SK-N-SH treated with all-trans-retinoic acid at 6 μM for 48 hours (cell line): ENCODE measurements around the gene PEAR1.

ENCODE experiments used
- ATAC-seq: fragments of 200-7000 bp; cut with Tn5 transposase; 3 replicates; pipeline ENCODE4 v1.9.1; 2020; ENCODE audit warnings: mild to moderate bottlenecking, moderate library complexity
- ARNTL ChIP-seq: fragments of 450-650 bp; formaldehyde crosslinking; IDR thresholded peaks from 2 replicates; pipeline ENCODE4 v1.5.0; 2020; ENCODE audit warnings: low read depth, mild to moderate bottlenecking, moderate library complexity, borderline replicate concordance
- BACH2 ChIP-seq: fragments of 250-450 bp; sonication (Bioruptor Pico); IDR thresholded peaks from 2 replicates; pipeline ENCODE4 v1.9.0; 2021; ENCODE audit warnings: mild to moderate bottlenecking, borderline replicate concordance
- CSDC2 ChIP-seq: fragments of 250-450 bp; sonication (Bioruptor Pico); IDR thresholded peaks from 2 replicates; pipeline ENCODE4 v1.5.0; 2020; ENCODE audit warnings: mild to moderate bottlenecking, moderate library complexity
- ESRRG ChIP-seq: fragments of 250-450 bp; sonication (Bioruptor Pico); IDR thresholded peaks from 2 replicates; pipeline ENCODE4 v1.6.1; 2021; ENCODE audit warnings: mild to moderate bottlenecking
- GLIS3 ChIP-seq: fragments of 250-450 bp; sonication (Bioruptor Pico); IDR thresholded peaks from 2 replicates; pipeline ENCODE4 v1.5.0; 2020; ENCODE audit warnings: mild to moderate bottlenecking, moderate library complexity
- ISL1 ChIP-seq: fragments of 250-450 bp; sonication (Bioruptor Pico); IDR thresholded peaks from 2 replicates; pipeline ENCODE4 v2.1.2; 2022; ENCODE audit warnings: mild to moderate bottlenecking, moderate library complexity
- OSR1 ChIP-seq: fragments of 250-450 bp; sonication (Bioruptor Pico); IDR thresholded peaks from 2 replicates; pipeline ENCODE4 v1.8.0; 2022; ENCODE audit warnings: moderate library complexity, mild to moderate bottlenecking, inconsistent platforms
- PPARA ChIP-seq: fragments of 250-450 bp; sonication (Bioruptor Pico); IDR thresholded peaks from 2 replicates; pipeline ENCODE4 v1.5.0; 2020; ENCODE audit warnings: mild to moderate bottlenecking, borderline replicate concordance
- SNAI2 ChIP-seq: fragments of 250-450 bp; sonication (Bioruptor Pico); IDR thresholded peaks from 2 replicates; pipeline ENCODE4 v1.5.0; 2020; ENCODE audit warnings: mild to moderate bottlenecking, moderate library complexity
- TOX ChIP-seq: fragments of 250-450 bp; sonication (Bioruptor Pico); IDR thresholded peaks from 2 replicates; pipeline ENCODE4 v1.8.0; 2021; ENCODE audit warnings: mild to moderate bottlenecking, moderate library complexity, borderline replicate concordance
- ZC3H10 ChIP-seq: fragments of 250-450 bp; sonication (Bioruptor Pico); IDR thresholded peaks from 2 replicates; pipeline ENCODE4 v1.5.1; 2021; ENCODE audit warnings: mild to moderate bottlenecking, moderate library complexity
- ZFP3 ChIP-seq: fragments of 250-450 bp; sonication (Bioruptor Pico); IDR thresholded peaks from 2 replicates; pipeline ENCODE4 v1.5.0; 2020; ENCODE audit warnings: mild to moderate bottlenecking, moderate library complexity
- ZNF565 ChIP-seq: fragments of 450-650 bp; formaldehyde crosslinking; conservative IDR thresholded peaks from 2 replicates; pipeline ENCODE4 v1.5.0; 2020; ENCODE audit warnings: low read depth, mild to moderate bottlenecking, moderate library complexity
- ZNF70 ChIP-seq: fragments of 450-650 bp; formaldehyde crosslinking; IDR thresholded peaks from 2 replicates; pipeline ENCODE4 v1.5.0; 2020; ENCODE audit warnings: mild to moderate bottlenecking, moderate library complexity
- ZNF8 ChIP-seq: fragments of 450-650 bp; formaldehyde crosslinking; IDR thresholded peaks from 2 replicates; pipeline ENCODE4 v1.5.0; 2020; ENCODE audit warnings: mild to moderate bottlenecking, moderate library complexity
- TF ChIP-seq, protein P1 (sequence below): fragments of 250-450 bp; sonication (Bioruptor Pico); IDR thresholded peaks from 2 replicates; pipeline ENCODE4 v1.5.0; 2020; ENCODE audit warnings: mild to moderate bottlenecking, moderate library complexity
- TF ChIP-seq, protein P2 (sequence below): fragments of 250-450 bp; sonication (Bioruptor Pico); IDR thresholded peaks from 2 replicates; pipeline ENCODE4 v1.8.0; 2021; ENCODE audit warnings: low read depth, mild to moderate bottlenecking, moderate library complexity, borderline replicate concordance
- TF ChIP-seq, protein P3 (sequence below): fragments of 250-450 bp; sonication (Bioruptor Pico); IDR thresholded peaks from 2 replicates; pipeline ENCODE4 v1.5.1; 2021; ENCODE audit warnings: mild to moderate bottlenecking, moderate library complexity
- TF ChIP-seq, protein P4 (sequence below): fragments of 250-450 bp; sonication (Bioruptor Pico); IDR thresholded peaks from 2 replicates; pipeline ENCODE4 v1.5.1; 2020; ENCODE audit warnings: low read depth, mild to moderate bottlenecking, moderate library complexity

Gene PEAR1

DNA sequence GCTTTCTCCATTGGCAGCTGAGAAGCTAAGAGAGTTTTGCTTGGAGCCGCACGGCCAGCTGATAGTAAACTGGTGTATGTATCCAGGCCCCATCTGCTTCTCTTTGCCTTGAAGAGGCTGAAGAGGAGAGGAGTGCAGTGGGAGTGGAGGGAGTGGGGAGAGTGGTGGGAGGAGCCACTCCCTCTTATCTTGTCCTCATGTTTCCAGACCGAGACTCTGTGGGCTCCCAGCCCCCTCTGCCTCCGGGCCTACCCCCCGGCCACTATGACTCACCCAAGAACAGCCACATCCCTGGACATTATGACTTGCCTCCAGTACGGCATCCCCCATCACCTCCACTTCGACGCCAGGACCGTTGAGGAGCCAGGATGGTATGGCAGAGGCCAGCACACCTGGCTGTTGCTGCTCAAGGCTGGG lies 20.9 kb downstream of the PEAR1 start:
- no peak for TF ChIP-seq ZNF70 (CRISPR knock-in tag)
- no peak for TF ChIP-seq PPARA (CRISPR knock-in tag)
- no peak for TF ChIP-seq CSDC2 (CRISPR knock-in tag)
- ATAC-seq, result peak; percentile 27

DNA sequence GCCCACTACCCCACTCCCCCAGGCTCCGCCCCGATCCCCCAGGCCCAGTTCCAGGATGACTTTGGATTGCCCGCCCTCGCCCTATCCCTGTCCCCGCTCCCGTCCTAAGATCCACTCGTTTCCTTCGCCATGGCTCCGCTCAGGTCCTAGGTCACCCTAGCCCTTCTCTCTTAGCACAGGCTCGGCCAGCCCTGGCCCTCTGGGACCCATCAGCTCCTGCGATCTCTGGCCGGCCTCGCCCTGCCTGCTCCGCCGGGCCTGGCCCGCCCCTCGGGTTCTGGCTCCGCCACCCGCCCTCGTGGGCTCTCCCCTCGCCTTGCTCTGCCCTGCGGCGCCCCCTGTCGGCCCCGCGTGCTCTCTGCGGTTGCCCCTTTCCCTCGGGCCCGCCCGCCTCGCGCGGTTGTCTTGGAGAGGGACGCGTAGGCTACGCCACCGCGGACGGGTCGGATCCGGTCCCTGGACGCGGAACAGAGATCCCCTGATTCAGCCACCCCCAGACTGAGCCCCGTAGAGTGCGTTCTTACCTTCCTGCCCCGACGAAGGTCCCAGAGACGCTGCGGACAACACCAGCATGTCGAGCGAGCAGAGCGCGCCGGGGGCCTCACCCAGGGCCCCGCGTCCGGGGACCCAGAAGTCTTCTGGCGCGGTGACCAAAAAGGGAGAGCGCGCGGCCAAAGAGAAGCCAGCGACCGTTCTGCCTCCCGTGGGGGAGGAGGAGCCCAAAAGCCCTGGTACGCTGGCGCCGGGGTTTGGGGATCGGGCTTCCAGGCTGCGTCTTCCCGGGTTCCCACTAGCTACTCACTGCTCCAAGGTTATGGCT lies 26.9 kb downstream of the PEAR1 start, which contains the start of gene LRRC71:
Gene LRRC71, plus strand, starts transcription at position 400 of the 820 bp plus-strand sequence. Its CDS starts 172 bp downstream, at position 572.
- TF ChIP-seq ZC3H10 (CRISPR knock-in tag), result no peak
- TF ChIP-seq ISL1 (CRISPR knock-in tag), result no peak
- TF ChIP-seq SNAI2 (CRISPR knock-in tag), result no peak
- TF ChIP-seq, protein P1, sequence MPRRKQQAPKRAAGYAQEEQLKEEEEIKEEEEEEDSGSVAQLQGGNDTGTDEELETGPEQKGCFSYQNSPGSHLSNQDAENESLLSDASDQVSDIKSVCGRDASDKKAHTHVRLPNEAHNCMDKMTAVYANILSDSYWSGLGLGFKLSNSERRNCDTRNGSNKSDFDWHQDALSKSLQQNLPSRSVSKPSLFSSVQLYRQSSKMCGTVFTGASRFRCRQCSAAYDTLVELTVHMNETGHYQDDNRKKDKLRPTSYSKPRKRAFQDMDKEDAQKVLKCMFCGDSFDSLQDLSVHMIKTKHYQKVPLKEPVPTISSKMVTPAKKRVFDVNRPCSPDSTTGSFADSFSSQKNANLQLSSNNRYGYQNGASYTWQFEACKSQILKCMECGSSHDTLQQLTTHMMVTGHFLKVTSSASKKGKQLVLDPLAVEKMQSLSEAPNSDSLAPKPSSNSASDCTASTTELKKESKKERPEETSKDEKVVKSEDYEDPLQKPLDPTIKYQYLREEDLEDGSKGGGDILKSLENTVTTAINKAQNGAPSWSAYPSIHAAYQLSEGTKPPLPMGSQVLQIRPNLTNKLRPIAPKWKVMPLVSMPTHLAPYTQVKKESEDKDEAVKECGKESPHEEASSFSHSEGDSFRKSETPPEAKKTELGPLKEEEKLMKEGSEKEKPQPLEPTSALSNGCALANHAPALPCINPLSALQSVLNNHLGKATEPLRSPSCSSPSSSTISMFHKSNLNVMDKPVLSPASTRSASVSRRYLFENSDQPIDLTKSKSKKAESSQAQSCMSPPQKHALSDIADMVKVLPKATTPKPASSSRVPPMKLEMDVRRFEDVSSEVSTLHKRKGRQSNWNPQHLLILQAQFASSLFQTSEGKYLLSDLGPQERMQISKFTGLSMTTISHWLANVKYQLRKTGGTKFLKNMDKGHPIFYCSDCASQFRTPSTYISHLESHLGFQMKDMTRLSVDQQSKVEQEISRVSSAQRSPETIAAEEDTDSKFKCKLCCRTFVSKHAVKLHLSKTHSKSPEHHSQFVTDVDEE (CRISPR knock-in tag), result no peak
- no peak for TF ChIP-seq ZFP3 (CRISPR knock-in tag)
- TF ChIP-seq, protein P2, sequence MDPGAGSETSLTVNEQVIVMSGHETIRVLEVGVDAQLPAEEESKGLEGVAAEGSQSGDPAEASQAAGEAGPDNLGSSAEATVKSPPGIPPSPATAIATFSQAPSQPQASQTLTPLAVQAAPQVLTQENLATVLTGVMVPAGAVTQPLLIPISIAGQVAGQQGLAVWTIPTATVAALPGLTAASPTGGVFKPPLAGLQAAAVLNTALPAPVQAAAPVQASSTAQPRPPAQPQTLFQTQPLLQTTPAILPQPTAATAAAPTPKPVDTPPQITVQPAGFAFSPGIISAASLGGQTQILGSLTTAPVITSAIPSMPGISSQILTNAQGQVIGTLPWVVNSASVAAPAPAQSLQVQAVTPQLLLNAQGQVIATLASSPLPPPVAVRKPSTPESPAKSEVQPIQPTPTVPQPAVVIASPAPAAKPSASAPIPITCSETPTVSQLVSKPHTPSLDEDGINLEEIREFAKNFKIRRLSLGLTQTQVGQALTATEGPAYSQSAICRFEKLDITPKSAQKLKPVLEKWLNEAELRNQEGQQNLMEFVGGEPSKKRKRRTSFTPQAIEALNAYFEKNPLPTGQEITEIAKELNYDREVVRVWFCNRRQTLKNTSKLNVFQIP (CRISPR knock-in tag), result no peak
- TF ChIP-seq ARNTL (CRISPR knock-in tag), result no peak
- TF ChIP-seq, protein P3, sequence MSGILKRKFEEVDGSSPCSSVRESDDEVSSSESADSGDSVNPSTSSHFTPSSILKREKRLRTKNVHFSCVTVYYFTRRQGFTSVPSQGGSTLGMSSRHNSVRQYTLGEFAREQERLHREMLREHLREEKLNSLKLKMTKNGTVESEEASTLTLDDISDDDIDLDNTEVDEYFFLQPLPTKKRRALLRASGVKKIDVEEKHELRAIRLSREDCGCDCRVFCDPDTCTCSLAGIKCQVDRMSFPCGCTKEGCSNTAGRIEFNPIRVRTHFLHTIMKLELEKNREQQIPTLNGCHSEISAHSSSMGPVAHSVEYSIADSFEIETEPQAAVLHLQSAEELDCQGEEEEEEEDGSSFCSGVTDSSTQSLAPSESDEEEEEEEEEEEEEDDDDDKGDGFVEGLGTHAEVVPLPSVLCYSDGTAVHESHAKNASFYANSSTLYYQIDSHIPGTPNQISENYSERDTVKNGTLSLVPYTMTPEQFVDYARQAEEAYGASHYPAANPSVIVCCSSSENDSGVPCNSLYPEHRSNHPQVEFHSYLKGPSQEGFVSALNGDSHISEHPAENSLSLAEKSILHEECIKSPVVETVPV (CRISPR knock-in tag), result no peak
- no peak for TF ChIP-seq GLIS3 (CRISPR knock-in tag)
- no peak for TF ChIP-seq OSR1 (CRISPR knock-in tag)
- TF ChIP-seq, protein P4, sequence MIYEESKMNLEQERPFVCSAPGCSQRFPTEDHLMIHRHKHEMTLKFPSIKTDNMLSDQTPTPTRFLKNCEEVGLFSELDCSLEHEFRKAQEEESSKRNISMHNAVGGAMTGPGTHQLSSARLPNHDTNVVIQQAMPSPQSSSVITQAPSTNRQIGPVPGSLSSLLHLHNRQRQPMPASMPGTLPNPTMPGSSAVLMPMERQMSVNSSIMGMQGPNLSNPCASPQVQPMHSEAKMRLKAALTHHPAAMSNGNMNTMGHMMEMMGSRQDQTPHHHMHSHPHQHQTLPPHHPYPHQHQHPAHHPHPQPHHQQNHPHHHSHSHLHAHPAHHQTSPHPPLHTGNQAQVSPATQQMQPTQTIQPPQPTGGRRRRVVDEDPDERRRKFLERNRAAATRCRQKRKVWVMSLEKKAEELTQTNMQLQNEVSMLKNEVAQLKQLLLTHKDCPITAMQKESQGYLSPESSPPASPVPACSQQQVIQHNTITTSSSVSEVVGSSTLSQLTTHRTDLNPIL (CRISPR knock-in tag), result no peak
- TF ChIP-seq ZNF70 (CRISPR knock-in tag), result no peak
- TF ChIP-seq CSDC2 (CRISPR knock-in tag), result no peak
- no peak for TF ChIP-seq ZNF565 (CRISPR knock-in tag)
- no peak for TF ChIP-seq ZNF8 (CRISPR knock-in tag)
- no peak for TF ChIP-seq BACH2
- TF ChIP-seq TOX (CRISPR knock-in tag), result no peak
- no peak for TF ChIP-seq ESRRG (CRISPR knock-in tag)
- peak; percentile 78 for ATAC-seq

DNA sequence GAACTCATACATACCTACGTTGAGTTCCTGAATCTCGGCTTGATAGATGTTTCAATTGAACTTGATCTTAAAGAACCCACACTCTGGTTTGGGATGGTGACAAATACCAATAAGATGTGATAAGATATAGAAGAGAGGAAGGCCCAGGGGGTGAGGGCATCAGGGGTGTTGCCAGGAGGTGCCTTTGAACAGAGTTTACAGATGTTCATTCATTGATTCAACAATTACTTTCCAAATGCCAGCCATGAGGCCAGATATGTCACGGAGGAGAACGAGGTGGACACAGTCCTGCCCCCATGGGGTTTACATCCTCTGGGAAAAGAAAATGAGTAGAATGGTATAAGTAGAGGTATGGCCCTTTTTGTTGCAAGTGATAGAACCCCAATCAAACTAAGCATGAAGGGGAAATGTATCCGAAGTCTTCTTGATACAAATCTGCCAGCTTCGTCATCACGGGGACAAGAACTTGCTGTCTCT lies 27.6 kb downstream of the PEAR1 start:
- no peak for ATAC-seq
- TF ChIP-seq, protein P2 (CRISPR knock-in tag), result no peak
- TF ChIP-seq ISL1 (CRISPR knock-in tag) (no peak), PPARA (CRISPR knock-in tag) (no peak), SNAI2 (CRISPR knock-in tag) (no peak), ARNTL (CRISPR knock-in tag) (no peak), OSR1 (CRISPR knock-in tag) (no peak), TOX (CRISPR knock-in tag) (no peak), ZFP3 (CRISPR knock-in tag) (no peak), CSDC2 (CRISPR knock-in tag) (no peak), GLIS3 (CRISPR knock-in tag) (no peak)
- TF ChIP-seq, protein P3 (CRISPR knock-in tag), result no peak
- TF ChIP-seq, protein P4 (CRISPR knock-in tag), result no peak
